ENCODE results near the gene SPTLC1. TPM values are rescaled to one million over a fixed set of nuclear protein-coding genes. Genes with fewer than 3 reads are reported as not detected.

SPTLC1 gene
- total and polyA plus RNA-seq, 2 experiments from 2014 or later, result 54.8 to 100 TPM

DNA sequence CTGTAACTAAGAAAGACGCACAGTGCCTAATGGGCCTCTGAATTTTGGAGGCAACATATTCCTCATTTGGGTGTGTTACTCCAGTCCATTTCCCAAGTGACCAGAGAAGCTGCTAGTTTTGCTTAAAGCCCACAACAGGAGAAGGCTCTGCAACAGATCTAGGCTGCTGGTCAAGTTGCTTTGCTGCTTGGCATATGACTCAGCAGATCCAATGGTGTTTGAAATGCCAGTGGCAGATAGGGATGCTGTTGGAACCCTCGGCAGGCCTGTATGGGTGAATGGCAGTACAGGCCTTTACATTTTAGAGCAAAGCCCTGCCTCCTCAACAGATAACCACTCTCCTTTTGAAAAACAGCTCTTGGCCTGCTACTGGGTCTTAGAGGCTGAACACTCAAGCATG lies 129.0 kb downstream of the SPTLC1 start:
- H3K79me2 ChIP-seq (replicated peaks; ENCODE audit: insufficient read depth), result no peaks in the 10 kb centered on the region
- no peaks in the 10 kb centered on the region for H3F3A ChIP-seq (replicated peaks; ENCODE audit: low read depth)
- H3K9me2 ChIP-seq (ENCODE audit: insufficient read depth), result no peaks in the 10 kb centered on the region; the same call in 1 of the 2 replicates
- H3K36me3 ChIP-seq (ENCODE audit: insufficient read depth), result no peaks in the 10 kb centered on the region
- no peak overlapping the region for H2AFZ ChIP-seq
- H3K4me1 Mint-ChIP-seq, result no peaks in the 10 kb centered on the region
- no peak for ATAC-seq
- H3K27me3 ChIP-seq (ENCODE audit: insufficient read depth), result no peaks in the 10 kb centered on the region
- H3K4me3 Mint-ChIP-seq, result no peak overlapping the region
- H3K27ac ChIP-seq (ENCODE audit: low read depth), result no peak overlapping the region
- TF ChIP-seq ZNF462 (CRISPR knock-in tag; IDR thresholded peaks at IDR 0.05) (no peak), CTCF (conservative IDR thresholded peaks at IDR 0.05; ENCODE audit: low read depth in 2 of 2) (no peak), EZH2phosphoT487 (IDR thresholded peaks at IDR 0.05; ENCODE audit: unreplicated experiment) (no peak), STAT1 (IDR thresholded peaks at IDR 0.05; ENCODE audit: unreplicated experiment) (no peak), JUNB (IDR thresholded peaks at IDR 0.05; ENCODE audit: unreplicated experiment) (no peak), NANOG (IDR thresholded peaks at IDR 0.05; ENCODE audit: borderline replicate concordance) (no peak), POLR2AphosphoS5 (IDR thresholded peaks at IDR 0.05; ENCODE audit: low read depth) (no peak), ZNF331 (CRISPR knock-in tag; IDR thresholded peaks at IDR 0.05; ENCODE audit: low read depth) (no peak), CREB1 (CRISPR knock-in tag; IDR thresholded peaks at IDR 0.05; ENCODE audit: low read depth) (no peak), EZH2 (IDR thresholded peaks at IDR 0.05; ENCODE audit: low read depth, unreplicated experiment) (no peak), ZNF114 (CRISPR knock-in tag; IDR thresholded peaks at IDR 0.05) (no peak)
- TF ChIP-seq, protein P1, sequence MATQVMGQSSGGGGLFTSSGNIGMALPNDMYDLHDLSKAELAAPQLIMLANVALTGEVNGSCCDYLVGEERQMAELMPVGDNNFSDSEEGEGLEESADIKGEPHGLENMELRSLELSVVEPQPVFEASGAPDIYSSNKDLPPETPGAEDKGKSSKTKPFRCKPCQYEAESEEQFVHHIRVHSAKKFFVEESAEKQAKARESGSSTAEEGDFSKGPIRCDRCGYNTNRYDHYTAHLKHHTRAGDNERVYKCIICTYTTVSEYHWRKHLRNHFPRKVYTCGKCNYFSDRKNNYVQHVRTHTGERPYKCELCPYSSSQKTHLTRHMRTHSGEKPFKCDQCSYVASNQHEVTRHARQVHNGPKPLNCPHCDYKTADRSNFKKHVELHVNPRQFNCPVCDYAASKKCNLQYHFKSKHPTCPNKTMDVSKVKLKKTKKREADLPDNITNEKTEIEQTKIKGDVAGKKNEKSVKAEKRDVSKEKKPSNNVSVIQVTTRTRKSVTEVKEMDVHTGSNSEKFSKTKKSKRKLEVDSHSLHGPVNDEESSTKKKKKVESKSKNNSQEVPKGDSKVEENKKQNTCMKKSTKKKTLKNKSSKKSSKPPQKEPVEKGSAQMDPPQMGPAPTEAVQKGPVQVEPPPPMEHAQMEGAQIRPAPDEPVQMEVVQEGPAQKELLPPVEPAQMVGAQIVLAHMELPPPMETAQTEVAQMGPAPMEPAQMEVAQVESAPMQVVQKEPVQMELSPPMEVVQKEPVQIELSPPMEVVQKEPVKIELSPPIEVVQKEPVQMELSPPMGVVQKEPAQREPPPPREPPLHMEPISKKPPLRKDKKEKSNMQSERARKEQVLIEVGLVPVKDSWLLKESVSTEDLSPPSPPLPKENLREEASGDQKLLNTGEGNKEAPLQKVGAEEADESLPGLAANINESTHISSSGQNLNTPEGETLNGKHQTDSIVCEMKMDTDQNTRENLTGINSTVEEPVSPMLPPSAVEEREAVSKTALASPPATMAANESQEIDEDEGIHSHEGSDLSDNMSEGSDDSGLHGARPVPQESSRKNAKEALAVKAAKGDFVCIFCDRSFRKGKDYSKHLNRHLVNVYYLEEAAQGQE (IDR thresholded peaks at IDR 0.05; ENCODE audit: unreplicated experiment), result no peak
- TF ChIP-seq, protein P2, sequence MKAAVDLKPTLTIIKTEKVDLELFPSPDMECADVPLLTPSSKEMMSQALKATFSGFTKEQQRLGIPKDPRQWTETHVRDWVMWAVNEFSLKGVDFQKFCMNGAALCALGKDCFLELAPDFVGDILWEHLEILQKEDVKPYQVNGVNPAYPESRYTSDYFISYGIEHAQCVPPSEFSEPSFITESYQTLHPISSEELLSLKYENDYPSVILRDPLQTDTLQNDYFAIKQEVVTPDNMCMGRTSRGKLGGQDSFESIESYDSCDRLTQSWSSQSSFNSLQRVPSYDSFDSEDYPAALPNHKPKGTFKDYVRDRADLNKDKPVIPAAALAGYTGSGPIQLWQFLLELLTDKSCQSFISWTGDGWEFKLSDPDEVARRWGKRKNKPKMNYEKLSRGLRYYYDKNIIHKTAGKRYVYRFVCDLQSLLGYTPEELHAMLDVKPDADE (IDR thresholded peaks at IDR 0.05), result no peak
- H4K20me1 ChIP-seq (replicated peaks; ENCODE audit: insufficient read depth), result no peaks in the 10 kb centered on the region
- peaks cover 31% of the 10 kb centered on the region for H3K9me3 Mint-ChIP-seq
- peaks cover 4% of the 10 kb centered on the region for H3K27me3 Mint-ChIP-seq (ENCODE audit: insufficient read depth, low read depth, poor library complexity)
- no peaks in the 10 kb centered on the region for H3K4me1 ChIP-seq (ENCODE audit: insufficient read depth)
- DNase-seq (ENCODE audit: low spot score), result no peak
- H3K4me2 ChIP-seq, result no peak overlapping the region
- H3K36me3 Mint-ChIP-seq (ENCODE audit: low read depth), result peaks cover 6% of the 10 kb centered on the region; the same call in 2 of the 3 replicates
- H3K27ac Mint-ChIP-seq, result no peak overlapping the region
- no peak overlapping the region for H3K4me3 ChIP-seq
